GM12878 (cell line): Measurements from ENCODE around the gene WASF2. TPM values are rescaled to one million over a fixed set of nuclear protein-coding genes. Genes with fewer than 3 reads are reported as not detected.

Experiments used
- BCL3 ChIP-seq: IDR thresholded peaks from 2 replicates; pipeline ENCODE4 v1.6.1; 2011; ENCODE audit warnings: borderline replicate concordance, low read depth, mild to moderate bottlenecking, moderate library complexity, low read length; ENCODE audit not compliant: insufficient read depth, poor library complexity, severe bottlenecking
- CTCF ChIP-seq, 3 experiments: IDR thresholded peaks in 2 of 3; conservative IDR thresholded peaks in 1 of 3; 2 replicates each; pipeline ENCODE4 v1.5.1; 2011; ENCODE audit warnings: low read depth in 3 of 3, low read length in 3 of 3, mild to moderate bottlenecking in 3 of 3, control low read depth in 2 of 3, moderate library complexity in 2 of 3, inconsistent platforms in 1 of 3, mixed read lengths in 1 of 3; ENCODE audit not compliant: control insufficient read depth in 2 of 3, insufficient read depth in 1 of 3; ENCODE audit errors: extremely low read depth in 1 of 3
- YY1 ChIP-seq: IDR thresholded peaks from 2 replicates; pipeline ENCODE4 v1.6.1; 2011; ENCODE audit warnings: low read depth, mild to moderate bottlenecking, low read length
- ZBTB40 ChIP-seq: fragments of 450-650 bp; IDR thresholded peaks from 2 replicates; pipeline ENCODE4 v1.6.1; 2016; ENCODE audit warnings: mild to moderate bottlenecking, moderate library complexity, borderline replicate concordance
- polyA plus RNA-seq, 11 experiments: library from polyadenylated mRNA; depleted of rRNA in 4 of 11; unstranded in 6 of 11; stranded (reverse) in 5 of 11; fragments of >200 nt; fragmentation: Nextera tagmentation in 4 of 11; fragmentation: Illumina TruSeq in 1 of 11; extraction: Ambion mirVana in 4 of 11; extraction: Trizol in 1 of 11; gene quantifications; 1 replicate in 1 of 11; 2 replicates in 10 of 11; pipeline versions ENCODE4 v1.2.1 to v1.2.3, GENCODE V29; 2011 to 2016; ENCODE audit warnings: inconsistent platforms in 2 of 11, missing spikeins in 2 of 11, low read depth in 1 of 11
- total RNA-seq, 4 experiments: library from RNA; depleted of rRNA in 3 of 4; stranded (reverse); fragments of >200 nt in 3 of 4; fragmentation: Illumina TruSeq in 1 of 4; extraction: Trizol in 1 of 4; gene quantifications; 2 replicates each; pipeline versions ENCODE4 v1.2.1 to v1.2.3, GENCODE V29; 2013 to 2021

Gene WASF2
- total and polyA plus RNA-seq, 10 of the 15 experiments (the other 5 are each of a cell fraction or from before 2014, with no cell fraction given), result 7.0 to 111 (median 37.1) TPM

GRCh38 chr1:27402349-27402754 lies 87.6 kb downstream of the WASF2 start (continued):
- TF ChIP-seq BCL3, result peak; percentile 6
- peak; percentile 37 to 48 (median 43); a peak in 4 of 6 replicates for TF ChIP-seq CTCF (IDR thresholded peaks at IDR 0.05 in 2 of 3, conservative IDR thresholded peaks at IDR 0.05 in 1 of 3; ENCODE audit: control insufficient read depth in 2 of 3, extremely low read depth in 1 of 3, insufficient read depth in 1 of 3, low read depth in 3 of 3, low read length in 3 of 3)
- TF ChIP-seq YY1, result 0 out of 2 replicates have a peak, but pooled peaks have one; percentile 9
- no peak for TF ChIP-seq ZBTB40
